Activated T-cell treated with anti-CD3 and anti-CD28 coated beads for 1 hour (primary cell): Measurements from ENCODE around the gene PDE5A.
"Not testable (repeated sequence)": the region's sequence is repeated elsewhere in the genome, so short reads cannot be mapped to it uniquely, and the experiment has no call there.

ENCODE experiments used
- DNase-seq: peaks from one replicate; pipeline ENCODE4 v3.0.0-alpha.2; 2020; ENCODE audit warnings: low read depth

PDE5A gene

DNA sequence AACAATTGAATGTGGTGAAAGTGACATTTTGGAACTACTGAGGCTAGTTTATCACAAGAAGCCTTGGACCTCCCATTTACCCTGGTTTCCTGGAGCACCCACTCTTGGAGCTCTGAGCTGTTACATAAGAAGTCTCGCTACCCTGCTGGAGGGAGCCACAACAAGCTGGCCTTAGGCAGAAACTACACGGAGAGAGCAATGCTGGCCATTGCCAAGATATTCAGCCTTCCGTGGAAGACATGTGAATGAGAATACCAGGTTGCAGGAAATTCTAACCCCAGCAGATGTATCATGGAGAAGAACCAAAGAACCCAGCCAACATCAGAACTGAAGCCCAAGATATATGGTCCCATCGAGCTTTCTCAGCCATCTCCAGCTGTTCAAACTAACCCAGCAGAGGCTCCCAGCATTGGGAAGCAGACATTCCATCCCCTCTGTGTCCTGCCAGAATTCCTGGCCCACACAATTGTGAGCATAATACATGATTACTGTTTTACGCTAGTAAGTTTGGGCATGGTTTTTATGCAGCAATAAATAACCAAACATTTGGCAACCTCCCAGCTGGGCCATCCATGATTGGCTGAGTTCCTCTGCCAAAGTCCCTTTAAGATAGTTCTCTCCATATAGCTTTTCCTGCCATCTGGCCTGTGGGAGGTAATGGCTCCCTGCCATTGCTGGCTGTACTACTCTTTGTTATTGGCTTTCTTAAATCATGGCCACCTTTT is 17.9 kb upstream of the PDE5A start:
- no peak for DNase-seq

DNA sequence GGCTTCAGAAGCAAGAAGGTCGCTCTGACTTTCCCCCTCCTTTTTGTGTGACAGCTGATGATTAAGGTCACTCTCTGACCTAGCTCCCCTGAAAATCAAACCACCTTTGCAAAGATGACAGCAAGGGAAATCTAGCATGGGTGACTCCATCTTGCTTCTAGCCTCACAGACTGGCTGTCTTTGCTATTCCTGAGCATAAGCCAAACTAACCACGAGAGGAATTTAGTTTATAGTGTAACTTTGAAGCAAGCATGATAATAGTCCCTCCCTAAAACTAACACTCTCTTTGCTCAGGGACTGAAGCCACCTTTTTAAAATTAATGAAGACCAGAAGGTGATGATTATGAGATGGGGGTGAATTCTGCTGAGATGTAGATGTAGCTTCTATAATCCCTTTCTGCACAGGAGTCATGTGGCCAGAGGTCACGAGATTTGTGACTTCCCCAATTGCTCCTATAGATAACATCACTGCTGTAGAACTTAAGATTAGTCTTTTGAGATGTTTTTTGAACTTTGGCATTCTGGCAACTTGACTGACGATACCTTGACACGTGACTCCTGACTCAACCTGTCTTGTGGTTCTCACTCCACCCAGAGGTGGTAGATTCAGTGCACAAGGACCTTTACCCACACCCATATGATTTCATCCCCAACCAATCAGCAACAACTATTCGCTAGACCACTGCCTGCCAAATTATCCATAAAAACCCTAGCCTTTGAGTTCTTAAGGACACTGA is 14.9 kb upstream of the PDE5A start:
- DNase-seq = no peak

DNA sequence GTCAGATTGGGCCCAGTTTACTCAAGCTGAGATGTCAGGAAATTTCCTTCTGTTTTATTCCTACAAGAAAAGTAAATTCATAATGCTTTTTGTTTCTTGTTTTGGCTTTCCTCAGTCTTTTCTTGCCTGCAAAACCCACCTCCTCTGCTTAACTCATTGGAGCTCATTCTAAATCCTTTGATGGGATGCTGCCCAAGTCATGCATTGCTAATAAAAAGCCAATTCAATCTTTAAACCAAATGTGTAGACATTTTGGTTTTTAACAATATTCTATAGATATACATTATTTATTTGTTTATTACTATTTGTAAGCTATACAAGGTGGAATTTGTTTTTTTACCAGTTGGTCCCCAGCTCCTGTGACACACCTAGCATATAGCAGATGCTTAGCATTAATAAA is 13.2 kb upstream of the PDE5A start:
- DNase-seq = no peak

DNA sequence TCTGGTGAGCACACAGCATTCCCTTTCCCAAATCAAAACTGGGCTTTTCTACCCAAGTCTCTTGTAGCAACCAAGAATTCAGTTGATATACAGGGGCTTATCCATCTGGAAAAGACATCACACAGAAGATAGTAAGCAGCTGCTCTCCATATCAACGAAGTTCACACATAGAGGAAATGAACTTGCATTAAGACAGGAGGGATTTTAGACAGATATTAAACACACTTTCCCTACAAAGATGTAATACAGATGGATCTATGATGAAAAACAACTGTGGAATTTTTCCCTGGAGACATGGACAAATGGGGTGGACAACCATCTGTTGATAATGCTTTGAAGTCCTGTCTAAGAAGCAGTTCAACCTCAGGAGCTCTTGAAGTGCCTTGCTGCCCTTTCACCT is 9.8 kb upstream of the PDE5A start:
- DNase-seq = no peak

DNA sequence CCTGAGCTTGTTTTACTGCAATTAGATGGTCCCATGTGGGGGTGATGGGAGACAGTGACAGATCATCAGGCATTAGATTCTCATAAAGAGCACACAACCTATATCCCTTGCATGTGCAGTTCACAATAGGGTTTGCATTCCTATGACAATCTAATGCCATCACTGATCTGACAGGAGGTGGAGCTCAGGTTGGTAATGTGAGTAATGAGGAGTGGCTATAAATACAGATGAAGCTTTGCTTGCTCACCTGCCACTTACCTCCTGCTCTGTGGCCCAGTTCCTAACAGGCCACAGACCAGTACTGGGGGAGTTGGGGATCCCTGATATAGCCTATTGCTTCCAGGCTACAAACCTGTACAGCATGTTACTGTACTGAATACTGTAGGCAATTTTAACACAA is 8.2 kb upstream of the PDE5A start:
- DNase-seq = not testable (repeated sequence)

DNA sequence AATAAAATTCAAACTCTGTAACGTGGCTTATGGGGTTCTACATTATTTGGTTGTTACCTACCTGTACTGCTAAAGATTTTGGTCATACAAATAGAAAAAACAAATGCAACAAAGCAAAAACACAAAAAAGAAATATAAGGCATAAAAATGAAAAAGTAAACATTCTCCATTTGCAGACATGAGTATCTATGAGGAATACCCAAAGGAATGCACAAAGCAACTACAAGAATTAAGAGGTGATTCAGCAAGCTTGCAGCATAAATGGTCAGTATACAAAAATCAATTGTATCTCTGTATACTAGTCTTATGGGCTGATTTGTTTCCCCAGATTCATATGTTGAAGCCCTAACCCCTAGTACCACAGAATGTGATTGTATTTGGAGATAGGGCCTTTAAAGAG is 3.6 kb upstream of the PDE5A start:
- DNase-seq = no peak

DNA sequence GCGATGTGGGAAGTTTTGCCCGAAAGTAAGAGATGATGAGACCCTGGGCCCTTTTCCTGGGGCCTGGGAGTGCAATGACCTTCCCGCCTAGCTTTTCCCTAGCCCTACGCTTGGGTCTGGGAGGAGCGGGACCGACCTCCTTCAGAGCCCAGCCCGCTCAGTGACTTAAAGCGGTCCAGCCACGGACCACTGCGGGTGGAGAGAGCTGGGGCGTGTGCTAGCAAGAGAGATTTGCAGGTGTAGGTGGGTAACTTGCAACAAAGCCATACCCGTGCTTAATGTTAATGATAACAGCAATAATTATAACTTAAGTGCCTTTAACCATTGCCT is 503 bp upstream of the PDE5A start:
- DNase-seq = no peak

DNA sequence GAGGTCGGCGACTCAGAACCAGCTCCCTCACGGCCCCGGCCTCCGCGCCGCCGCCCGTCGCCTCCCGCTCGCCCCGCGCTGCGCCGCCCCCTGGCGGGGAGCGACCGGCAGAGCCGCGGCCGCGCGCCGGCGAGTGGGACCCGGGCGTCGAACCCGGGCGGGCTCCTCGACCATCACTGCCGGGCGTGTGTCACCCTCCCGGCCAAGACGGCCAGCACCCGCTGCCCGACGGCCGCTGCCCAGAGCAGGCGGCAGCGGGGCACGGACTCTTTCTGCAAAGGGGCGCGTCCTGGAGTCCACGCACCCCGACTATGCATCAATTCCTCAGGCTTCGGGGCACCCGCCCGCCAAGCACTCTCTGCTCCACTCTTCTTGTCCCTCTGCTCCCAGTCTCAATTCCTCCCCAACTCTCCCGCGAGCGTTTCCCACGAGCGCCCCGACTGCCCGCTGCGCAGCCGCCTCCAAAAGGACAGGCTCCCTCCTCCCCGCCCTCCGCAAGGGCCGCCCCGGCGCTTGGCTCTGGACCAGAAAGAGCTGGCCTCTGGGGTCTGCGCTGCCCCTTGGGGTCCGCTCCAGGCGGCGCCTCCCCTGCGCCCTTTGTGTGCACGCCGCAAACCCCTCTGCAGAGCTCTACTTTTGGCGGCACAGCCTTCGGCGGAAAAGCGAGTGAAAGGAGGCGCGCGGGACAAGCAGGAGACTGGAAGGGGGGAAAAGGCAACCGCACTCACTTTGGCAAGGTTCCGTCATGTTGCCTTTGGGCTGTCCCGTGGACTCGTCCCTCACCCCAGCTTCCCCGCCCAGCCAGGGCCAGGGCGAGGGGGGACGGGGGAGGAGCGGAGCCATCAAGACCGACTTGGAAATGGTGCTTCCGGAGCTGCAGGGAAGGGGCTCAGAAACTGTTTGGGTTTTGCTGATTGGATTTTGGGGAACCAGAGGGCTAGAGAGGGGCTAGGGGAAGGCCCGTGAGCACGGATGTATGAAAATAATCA is 1.0 kb downstream of the PDE5A start:
- DNase-seq = peak; percentile 50

DNA sequence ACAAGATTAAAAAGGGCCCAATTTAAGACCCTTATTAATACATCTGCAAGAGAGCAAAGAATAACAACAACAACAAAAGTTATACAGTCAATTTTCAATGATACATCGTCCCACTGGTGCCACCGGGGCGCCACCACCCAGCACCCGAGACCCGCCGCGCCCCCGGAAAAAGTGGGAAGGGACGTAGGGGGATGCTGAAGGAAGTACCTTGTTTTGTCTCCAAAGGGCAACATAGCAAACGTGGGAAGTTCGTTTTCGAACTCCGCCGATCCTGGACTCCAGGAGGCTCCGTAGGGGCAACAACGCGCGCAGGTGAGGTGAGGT is 1.7 kb downstream of the PDE5A start:
- DNase-seq = no peak

DNA sequence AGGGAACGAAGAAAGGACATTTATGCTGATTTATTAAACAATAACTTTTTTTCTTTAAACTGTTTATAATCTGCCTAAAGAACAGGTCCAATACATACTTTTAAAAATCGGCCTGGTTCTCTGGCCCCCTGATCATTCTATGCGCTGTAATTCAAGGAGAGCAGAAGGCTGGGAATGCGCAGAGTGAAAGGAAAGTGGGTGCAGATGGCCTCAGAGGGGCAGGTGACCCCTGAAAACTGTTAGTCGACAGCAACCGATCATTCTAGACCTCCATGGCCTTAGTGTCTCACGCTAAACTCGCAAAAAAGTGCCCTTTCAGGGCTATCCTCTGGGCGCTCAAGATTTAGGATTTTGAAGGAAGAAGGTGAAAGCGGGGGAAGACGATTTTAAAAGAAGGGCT is 2.2 kb downstream of the PDE5A start:
- no peak for DNase-seq

DNA sequence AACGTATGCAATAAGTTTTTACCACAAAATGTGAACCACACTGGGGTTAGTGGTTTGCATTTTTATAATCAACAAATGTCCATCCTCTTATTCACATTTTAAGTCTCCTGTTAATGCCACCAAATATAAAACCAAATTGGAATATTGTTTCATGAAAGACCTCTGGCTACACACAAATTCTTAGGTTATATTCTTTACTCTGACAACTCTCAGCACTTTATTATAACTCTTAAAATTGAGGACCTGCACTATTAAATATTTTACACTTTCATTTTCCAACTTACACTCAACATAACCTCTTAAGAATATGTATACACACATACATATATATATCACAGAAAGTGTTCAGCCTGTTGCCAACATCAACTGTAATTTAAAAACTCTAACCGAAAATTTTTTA is 2.8 kb downstream of the PDE5A start:
- no peak for DNase-seq

DNA sequence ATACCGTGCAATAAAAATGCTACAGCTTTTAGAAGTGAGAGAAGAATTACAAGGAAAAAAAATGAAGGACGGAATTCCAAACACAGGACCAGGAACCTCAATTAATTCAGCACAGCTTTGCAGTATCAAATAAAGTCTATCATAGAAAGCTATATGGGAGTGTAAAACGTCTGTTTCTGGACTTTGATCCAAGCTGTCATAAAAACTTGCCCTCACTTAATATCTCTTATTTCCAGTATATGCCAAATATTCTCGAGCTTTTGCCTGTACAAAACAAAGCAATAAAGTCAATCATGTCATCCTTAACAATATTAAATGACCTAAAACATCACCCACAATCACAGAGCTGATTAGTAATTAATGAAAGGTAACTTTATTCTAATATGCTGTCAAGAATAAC is 4.2 kb downstream of the PDE5A start:
- DNase-seq = no peak

DNA sequence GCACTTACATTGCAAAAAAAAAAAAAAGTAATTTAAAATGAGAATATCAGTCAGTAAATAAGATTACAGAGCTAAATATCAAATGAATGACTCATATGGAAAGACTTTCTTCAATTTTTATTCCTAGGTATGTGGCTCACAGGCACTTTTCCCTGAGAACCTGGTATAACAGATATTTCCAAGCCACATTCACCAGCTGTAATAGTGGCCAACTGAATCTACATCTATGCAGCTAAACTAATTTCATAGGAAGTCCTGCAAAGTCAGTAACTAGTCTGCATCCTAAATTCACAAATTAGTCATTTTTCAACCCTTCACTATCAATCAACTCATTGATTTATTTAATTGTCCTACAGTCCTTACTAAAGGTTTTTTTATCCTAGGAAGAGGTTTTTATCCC is 5.6 kb downstream of the PDE5A start:
- DNase-seq = no peak

DNA sequence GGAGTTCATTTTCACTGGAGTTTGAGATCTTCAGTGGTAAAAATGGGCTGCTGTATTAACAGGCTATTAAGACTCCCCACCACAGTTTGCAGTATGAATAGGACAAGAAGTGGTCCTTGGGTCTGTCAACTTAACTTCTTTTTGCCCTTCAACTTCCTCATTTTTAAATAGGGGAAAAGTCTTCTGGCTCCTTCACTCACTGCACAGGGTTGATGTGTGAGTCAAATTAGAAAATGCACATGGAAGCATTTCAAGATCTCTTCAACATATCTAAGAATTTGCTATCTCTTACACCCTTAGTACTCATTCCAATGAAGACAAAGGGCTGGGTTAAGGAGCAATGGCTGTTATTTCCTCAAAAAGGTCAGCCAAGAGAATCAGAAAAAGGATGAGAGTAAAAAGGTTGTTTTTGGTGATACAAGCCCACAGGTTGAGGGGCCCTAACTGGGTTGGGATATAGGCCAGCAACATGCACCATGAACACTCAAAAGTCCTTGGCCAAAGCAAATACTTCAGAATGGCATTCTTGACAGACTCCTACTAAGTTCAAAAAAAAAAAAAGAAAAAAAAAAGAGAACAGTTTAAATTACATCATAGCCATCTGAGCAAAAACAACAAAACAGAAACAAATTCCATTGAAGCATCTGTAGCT is 13.4 kb downstream of the PDE5A start:
- no peak for DNase-seq

DNA sequence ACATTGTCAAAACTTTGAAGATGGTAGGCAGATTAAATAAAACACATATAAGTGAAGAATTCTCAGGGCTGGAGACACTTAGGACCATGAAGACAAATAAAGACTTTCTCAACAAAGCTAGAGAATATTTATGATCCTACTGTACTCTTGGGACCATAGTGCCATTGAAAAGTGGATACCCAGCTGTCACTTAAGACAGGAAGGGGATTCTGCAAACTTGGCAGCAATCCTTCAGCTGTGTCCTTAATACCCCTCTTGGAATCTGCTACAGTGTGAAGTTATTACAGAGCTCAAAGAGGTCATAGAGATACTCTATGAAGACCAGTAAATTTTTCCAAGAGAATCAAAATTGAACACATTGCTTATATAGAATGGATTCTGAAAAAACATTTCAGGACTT is 24.3 kb downstream of the PDE5A start:
- DNase-seq = no peak

DNA sequence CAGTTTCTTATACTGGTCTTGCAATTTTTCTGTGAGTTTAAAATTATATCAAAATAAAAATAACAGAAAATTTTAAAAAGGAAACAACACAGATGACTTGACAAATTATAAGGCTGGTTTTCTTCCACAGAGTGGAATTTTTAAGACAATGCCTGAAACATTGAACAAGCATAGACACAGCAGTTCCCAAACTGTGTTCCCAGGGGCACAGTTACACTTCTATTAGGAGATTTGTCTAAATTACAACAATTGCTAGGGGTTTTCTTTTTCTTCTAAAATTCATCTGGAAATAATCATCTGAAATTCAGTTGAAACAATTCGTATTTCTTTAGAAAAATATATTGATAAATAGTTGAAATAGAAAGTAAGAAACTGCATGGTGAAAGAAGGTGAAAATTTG is 26.2 kb downstream of the PDE5A start:
- DNase-seq = no peak

DNA sequence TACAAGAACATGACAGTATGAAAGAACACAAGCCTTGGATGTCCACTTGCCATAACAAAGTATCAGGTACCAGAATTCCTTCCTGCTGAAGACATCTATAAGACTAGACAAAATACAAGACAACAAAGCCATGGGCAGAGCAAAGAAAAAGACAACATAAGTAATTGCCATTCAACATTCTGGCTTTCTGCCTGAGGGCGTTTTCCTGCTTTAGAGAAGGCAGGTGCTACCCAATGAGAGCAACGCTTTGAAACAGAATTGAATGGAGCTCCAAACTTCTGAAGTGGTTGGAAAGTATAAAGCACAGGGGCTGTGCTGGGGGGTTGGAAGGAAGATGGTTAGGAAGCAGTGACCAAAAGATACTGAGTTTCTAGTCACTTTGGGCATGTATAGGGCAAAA is 30.1 kb downstream of the PDE5A start:
- DNase-seq = no peak

DNA sequence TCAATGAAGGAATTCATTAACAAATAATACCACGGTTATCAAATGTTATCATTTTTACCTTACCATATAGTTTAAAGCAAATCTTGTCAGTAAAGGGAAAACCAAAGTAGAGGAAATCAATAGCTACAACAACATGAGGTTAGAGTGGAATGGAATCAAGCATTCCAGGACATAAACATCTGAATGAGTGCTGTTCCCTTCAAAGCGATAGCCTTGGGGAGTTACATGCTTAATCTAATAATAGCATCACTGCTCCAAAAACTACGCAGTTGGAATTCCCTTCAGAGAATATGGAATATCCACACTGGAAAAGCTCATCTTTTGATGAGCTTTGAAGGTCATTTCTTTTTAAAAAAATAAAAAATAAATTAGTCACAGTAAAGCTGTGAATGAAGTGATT is 31.2 kb downstream of the PDE5A start:
- DNase-seq = no peak

DNA sequence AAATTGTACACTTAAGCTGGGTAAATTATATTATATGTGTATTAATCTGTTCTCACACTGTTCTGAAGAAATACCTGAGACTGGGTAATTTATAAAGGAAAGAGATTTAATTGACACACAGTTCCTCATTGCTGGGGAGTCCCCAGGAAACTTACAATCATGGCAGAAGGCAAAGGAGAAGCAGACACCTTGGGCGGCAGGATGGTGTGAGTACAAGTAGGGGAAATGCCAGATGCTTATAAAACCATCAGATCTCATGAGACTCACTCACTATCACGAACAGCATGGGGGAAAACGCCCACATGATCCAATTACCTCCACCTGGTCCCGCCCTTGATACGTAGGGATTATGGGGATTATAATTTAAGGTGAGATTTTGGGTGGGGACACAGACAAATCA is 34.9 kb downstream of the PDE5A start:
- DNase-seq = no peak

DNA sequence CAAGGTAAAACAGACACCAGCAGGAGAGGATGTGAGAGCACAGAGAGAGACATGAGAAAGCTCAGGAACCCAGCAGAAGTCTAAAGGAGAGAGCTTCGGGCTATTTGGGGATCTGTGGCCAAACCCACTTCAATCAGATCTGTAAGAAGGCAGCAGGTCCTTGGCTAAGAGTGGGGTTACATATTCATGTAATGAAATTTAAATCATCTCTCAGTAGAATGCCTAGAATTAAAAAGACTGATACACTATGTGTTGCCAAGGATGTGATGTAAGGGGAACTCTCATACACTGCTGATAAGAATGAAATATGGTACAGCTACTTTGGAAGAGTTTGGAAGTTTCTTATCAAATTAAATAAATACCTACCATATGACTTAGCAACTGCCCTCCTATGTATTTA is 35.8 kb downstream of the PDE5A start:
- DNase-seq = no peak

DNA sequence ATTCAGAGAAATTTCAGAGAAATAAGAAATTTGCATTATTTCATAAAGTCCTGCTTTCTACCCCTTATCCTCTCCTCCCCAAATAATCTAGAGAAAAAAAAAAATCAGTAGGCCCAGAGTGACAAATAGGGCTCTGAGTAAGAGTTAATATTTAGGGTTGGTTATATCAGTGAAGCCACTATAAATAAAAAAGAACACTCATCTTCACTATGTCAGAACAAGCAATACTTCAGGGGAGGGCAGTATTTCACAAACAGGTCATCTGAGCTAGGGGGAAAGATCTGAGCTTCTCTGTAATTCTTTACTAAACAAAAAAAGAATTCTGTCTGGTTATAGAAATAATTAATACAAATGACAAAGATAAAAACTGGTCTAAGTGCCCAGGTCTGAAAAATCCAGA is 39.4 kb downstream of the PDE5A start:
- DNase-seq = no peak

DNA sequence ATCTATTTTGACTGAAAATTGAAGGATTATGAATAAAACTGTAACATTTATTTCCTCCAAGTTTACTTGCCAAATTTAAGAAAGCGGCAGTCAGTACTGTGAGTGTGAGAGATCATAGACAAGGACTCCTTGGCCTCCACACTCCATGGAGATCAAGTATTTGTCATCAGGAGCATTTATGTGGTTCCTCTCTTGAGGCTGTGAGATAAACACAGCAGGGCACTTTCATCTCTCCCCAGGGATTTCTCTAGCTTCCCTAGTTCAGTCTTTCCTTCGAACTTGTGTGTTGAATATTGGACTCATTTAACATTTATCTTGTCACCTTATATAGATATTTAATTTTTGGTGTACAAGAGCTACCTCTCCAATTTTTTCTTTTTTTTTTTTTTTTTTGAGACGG is 40.8 kb downstream of the PDE5A start:
- DNase-seq = no peak

DNA sequence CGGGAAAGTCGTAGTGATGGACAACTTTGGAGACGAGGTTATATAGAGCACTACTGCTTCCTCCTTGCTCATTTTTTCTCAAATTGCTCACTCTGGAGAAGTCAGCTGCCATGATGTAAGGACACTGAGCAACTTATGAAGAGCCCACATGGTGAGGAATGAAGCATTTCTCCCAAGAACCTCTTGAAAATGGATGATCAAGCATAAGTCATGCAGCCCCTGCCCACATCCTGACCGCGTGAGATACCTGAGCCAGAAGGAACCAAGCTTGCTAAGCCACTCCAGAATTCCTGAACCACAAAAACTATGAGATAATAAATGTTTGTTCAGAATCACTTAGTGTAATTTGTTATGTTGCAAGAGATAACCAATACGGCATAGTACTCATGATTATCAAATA is 42.8 kb downstream of the PDE5A start:
- DNase-seq = no peak
